Measurements from ENCODE around the gene SRD5A3. TPM values are rescaled to one million over a fixed set of nuclear protein-coding genes. Genes with fewer than 3 reads are reported as not detected.
A peak's percentile ranks its signal among the peaks of the same experiment; 100 is the strongest.

The SRD5A3 gene
- total RNA-seq (5.9 and 13.7 TPM in 2 replicates), polyA plus RNA-seq (21.2 and 24.1 TPM in 2 replicates)

- Histone ChIP-seq H3K36me3 (no peaks in the 10 kb centered on the region), H3K4me3 (peak within 1 kb of the TSS; percentile 76), H3K9me3 (ENCODE audit: low read depth) (no peaks in the 10 kb centered on the region), H3K4me1 (ENCODE audit: low read depth) (no peaks in the 10 kb centered on the region), H3K27ac (peak within 1 kb of the TSS; percentile 90), H3K27me3 (no peaks in the 10 kb centered on the region)
- peak; percentile 86 to 93 for DNase-seq (ENCODE audit: low read depth in 1 of 2, low spot score in 1 of 2)
- TF ChIP-seq CTCF (IDR thresholded peaks at IDR 0.05; ENCODE audit: low read depth, low read length), result peak; percentile 76
Measured at GRCh38 chr4:55345980-55346850, at the start of gene SRD5A3. Gene SRD5A3, plus strand, starts transcription at chr4:55346242. Its CDS starts 95 bp downstream, at chr4:55346337.

GRCh38 chr4:55297346-55297745 is 48.7 kb upstream of the SRD5A3 start:
- no peak for DNase-seq (ENCODE audit: low read depth in 1 of 2, low spot score in 1 of 2)
- H3K36me3 ChIP-seq, result no peaks in the 10 kb centered on the region
- no peaks in the 10 kb centered on the region for H3K27me3 ChIP-seq
- H3K4me1 ChIP-seq (ENCODE audit: low read depth), result peaks cover 15% of the 10 kb centered on the region
- no peaks in the 10 kb centered on the region for H3K9me3 ChIP-seq (ENCODE audit: low read depth)
- no peak for TF ChIP-seq CTCF (IDR thresholded peaks at IDR 0.05; ENCODE audit: low read depth, low read length)
- H3K27ac ChIP-seq, result no peak overlapping the region
- no peak overlapping the region for H3K4me3 ChIP-seq

GRCh38 chr4:55303760-55304165 is 42.3 kb upstream of the SRD5A3 start:
- H3K4me3 ChIP-seq, result no peak overlapping the region
- TF ChIP-seq CTCF (IDR thresholded peaks at IDR 0.05; ENCODE audit: low read depth, low read length), result no peak
- no peaks in the 10 kb centered on the region for H3K4me1 ChIP-seq (ENCODE audit: low read depth)
- H3K27me3 ChIP-seq, result no peaks in the 10 kb centered on the region
- no peak overlapping the region for H3K27ac ChIP-seq
- DNase-seq (ENCODE audit: low read depth in 1 of 2, low spot score in 1 of 2), result peak in 1 of 2 donors; percentile 62
- no peaks in the 10 kb centered on the region for H3K36me3 ChIP-seq
- H3K9me3 ChIP-seq (ENCODE audit: low read depth), result no peaks in the 10 kb centered on the region

GRCh38 chr4:55304303-55304702 is 41.7 kb upstream of the SRD5A3 start:
- H3K9me3 ChIP-seq (ENCODE audit: low read depth), result no peaks in the 10 kb centered on the region
- no peak for TF ChIP-seq CTCF (IDR thresholded peaks at IDR 0.05; ENCODE audit: low read depth, low read length)
- H3K4me3 ChIP-seq, result no peak overlapping the region
- H3K36me3 ChIP-seq, result no peaks in the 10 kb centered on the region
- H3K27me3 ChIP-seq, result no peaks in the 10 kb centered on the region
- no peaks in the 10 kb centered on the region for H3K4me1 ChIP-seq (ENCODE audit: low read depth)
- H3K27ac ChIP-seq, result no peak overlapping the region
- no peak for DNase-seq (ENCODE audit: low read depth in 1 of 2, low spot score in 1 of 2)

- no peak for TF ChIP-seq CTCF (IDR thresholded peaks at IDR 0.05; ENCODE audit: low read depth, low read length)
- no peak for DNase-seq (ENCODE audit: low read depth in 1 of 2, low spot score in 1 of 2)
Measured at GRCh38 chr4:55308071-55308470, 38.0 kb upstream of the SRD5A3 start.

More at GRCh38 chr4:55308071-55308470, 38.0 kb upstream of the SRD5A3 start:
- H3K27me3 ChIP-seq, result no peaks in the 10 kb centered on the region
- no peak overlapping the region for H3K4me3 ChIP-seq
- H3K4me1 ChIP-seq (ENCODE audit: low read depth), result no peaks in the 10 kb centered on the region
- no peaks in the 10 kb centered on the region for H3K9me3 ChIP-seq (ENCODE audit: low read depth)
- no peaks in the 10 kb centered on the region for H3K36me3 ChIP-seq
- H3K27ac ChIP-seq, result no peak overlapping the region

All from cardiac muscle cell (in vitro differentiated cells and primary cell).